NK-92 (cell line): ENCODE results near the gene FOXI1.
"Not testable (repeated sequence)": the region's sequence is repeated elsewhere in the genome, so short reads cannot be mapped to it uniquely, and the experiment has no call there.

Experiments
- DNase-seq: peaks from one replicate; lab custom pipeline; 2025; ENCODE audit not compliant: unreplicated experiment; lab: John Stamatoyannopoulos, UW

Gene FOXI1

DNA sequence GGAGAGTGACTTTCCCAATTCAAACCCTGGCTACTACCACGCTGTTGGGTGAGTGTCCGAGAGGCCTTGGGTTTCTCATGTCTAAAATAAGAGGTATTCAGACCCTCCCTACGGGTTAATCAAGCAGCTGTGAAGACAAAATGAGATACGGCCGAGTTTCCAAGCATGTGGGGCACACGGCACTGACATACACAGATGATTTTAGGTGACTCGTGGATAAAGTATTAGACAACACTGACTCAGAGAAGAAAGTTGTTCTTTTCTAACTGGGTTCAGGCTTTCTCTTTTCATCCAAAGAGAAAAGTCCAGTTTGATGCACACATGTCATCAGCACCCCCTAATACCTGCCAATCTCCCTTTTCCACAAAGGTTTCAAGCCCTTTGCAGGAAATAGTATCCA is 15.6 kb downstream of the FOXI1 start:
- DNase-seq, result no peak

GRCh38 chr5:170126061-170126460 is 20.4 kb downstream of the FOXI1 start:
- DNase-seq, result no peak

DNA sequence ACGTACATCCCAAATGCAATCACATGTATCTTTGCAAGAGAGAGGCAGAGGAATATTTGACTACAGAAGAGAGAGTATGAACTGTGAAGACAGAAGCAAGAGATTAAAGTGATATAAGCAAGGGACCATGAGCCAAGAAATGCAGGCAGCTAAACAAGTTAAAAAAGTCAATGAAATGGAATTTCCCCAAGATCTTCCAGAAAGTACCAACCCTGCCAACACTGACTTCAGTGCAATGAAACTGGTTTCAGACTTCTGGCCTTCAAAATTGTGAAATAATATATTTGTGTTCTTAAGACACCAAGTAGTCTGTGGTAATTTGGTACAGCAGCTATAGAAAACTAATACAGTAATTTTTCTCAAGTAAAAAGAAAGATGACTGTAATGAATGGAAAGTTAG is 20.9 kb downstream of the FOXI1 start:
- DNase-seq, result no peak

DNA sequence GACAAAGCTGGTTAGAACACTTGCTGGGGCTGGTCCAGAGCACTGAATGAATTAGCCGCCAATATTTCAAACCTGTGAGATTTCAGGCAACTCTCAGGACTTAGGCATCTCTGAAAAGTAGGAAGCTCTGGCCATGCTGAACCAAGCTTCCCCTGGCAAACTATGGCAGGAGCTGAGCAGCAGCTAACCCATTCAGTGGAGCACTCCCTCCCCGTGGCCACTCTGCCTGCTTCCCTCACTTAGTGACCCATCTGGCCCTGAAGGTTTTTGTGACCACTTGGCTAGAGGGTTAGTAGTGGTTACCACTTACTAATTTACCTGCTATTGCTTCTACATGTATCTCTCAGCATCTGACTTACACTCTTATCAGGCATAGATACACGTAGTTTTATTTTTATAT is 25.5 kb downstream of the FOXI1 start:
- no peak for DNase-seq

GRCh38 chr5:170132269-170132975 is 26.7 kb downstream of the FOXI1 start:
- DNase-seq, result no peak

GRCh38 chr5:170132976-170133448 is 27.3 kb downstream of the FOXI1 start:
- no peak for DNase-seq

DNA sequence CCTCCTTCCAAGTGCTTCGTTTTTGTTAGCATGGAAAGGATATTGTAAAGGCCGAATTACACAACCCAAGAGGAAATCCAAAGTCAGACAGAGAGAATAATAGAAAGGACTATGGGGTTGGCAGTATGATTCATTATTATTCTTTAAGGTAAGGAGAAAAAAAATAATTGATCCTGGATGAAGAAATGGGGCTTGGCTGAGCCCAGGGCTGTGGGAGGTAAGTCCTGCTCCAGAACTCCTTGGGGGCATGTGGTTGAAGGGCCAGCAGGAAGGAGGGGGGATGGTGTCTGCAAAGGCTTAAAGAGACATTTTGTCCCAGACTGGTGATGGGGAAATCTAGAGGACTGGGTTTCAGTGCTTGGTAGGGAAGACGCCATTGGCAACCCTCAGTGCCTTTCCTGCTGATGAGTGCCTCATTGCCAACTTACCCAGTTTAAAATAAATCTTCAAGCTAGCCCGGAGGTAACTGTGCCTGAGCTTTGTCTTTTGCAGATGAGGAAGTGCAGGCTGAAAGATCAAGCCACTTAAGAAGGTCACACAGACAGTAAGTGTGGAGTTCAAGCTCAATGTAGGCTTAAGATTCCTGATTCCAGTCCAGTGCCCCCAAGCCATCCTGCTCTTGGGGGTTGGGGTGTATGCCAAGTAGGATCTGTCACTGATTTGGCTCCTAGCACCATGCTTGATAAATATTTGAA is 30.2 kb downstream of the FOXI1 start:
- no peak for DNase-seq

- no peak for DNase-seq
Observed at GRCh38 chr5:170136506-170136905, 30.8 kb downstream of the FOXI1 start.

DNA sequence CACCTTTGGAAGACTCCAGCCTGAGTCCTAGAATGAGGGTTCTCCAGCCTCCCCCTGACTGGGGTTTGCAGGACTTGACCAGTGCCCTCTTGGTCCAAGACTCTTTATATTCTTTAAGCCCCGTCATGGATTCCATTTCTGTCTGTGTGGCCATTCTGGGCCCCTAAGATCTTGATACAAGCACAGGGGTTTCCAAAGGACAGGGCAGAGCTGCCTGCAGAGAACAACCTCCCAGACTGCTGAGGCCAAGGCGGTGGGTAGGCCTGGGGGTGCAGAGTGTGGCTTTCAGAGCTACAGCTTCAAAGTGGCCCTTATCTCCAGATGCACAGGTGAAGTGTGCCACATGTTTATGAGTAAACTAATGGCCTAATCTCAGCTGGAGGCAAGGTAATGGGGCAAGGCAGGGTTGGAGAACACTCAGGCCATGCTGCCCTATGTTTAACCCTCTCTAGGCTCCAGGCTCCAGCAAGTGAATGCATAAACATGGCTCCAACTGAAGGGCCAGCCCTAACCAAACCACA is 32.1 kb downstream of the FOXI1 start:
- no peak for DNase-seq

DNA sequence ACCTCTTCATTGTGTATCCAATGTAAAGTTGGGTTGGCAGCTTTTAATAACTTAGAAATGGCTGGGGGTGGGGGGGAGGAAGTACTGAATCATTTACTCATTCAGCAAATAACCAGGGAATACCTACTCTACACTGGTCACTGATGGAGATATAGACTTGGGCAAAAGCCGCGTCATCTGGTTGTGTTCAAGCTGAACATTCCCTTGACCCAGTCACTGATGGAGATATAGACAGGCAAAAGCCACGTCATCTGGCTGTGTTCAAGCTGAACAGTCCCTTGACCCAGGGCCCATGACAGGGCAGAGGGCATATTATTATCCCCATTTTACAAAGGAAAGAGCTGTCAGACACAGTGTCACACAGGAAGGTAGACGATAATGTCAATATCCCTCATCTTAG is 32.6 kb downstream of the FOXI1 start:
- no peak for DNase-seq

DNA sequence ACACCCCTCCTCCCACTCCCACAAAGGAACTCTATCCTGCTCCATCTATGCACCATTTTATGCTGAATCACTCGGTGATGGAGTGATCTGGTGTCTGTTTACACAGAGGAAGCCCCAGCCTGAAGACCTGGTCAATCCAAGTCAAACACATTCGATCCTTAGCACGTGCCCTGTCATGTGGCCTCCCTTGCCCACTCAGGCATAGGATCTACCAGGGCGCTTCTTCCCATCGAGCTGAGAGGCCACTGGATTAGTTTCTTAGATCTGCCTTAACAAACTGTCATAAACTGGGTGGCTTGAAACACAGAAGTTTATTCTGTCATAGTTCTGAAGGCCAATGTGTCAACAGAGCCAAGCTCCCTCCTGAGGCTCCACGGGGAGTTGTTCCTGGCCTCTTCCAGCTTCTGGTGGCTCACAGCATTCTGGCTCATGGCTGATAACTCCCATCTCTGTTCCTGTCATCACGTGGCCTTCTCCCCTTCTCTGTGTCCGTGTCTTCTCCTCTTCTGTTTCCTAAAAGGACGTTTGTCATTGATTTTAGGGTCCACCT is 34.2 kb downstream of the FOXI1 start:
- no peak for DNase-seq

GRCh38 chr5:170141196-170141595 is 35.5 kb downstream of the FOXI1 start:
- DNase-seq, result not testable (repeated sequence)

GRCh38 chr5:170141636-170142035 is 35.9 kb downstream of the FOXI1 start:
- no peak for DNase-seq

GRCh38 chr5:170142196-170142595 is 36.5 kb downstream of the FOXI1 start:
- DNase-seq, result no peak

- no peak for DNase-seq
Observed at GRCh38 chr5:170143091-170143490, 37.4 kb downstream of the FOXI1 start.

DNA sequence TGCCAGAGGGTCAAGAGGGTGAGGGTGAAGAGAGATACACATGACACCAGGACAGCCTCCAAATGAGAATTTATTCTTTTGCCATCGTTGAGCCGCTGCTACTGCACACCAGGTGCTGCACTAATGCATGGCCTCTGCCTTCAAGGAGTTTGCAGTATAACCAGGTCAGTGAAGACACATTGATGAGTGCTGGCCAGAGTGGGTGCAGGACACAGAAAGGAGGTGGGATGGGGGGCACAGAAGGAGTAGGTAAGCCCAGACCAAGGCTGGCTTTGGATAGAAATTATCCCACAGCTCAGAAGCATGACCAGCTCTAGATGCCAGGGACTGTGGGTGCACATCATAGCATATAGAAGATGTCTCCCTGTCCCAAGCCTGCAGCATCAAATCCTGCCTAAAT is 38.0 kb downstream of the FOXI1 start:
- no peak for DNase-seq

- no peak for DNase-seq
Observed at GRCh38 chr5:170144286-170145023, 38.8 kb downstream of the FOXI1 start.

DNA sequence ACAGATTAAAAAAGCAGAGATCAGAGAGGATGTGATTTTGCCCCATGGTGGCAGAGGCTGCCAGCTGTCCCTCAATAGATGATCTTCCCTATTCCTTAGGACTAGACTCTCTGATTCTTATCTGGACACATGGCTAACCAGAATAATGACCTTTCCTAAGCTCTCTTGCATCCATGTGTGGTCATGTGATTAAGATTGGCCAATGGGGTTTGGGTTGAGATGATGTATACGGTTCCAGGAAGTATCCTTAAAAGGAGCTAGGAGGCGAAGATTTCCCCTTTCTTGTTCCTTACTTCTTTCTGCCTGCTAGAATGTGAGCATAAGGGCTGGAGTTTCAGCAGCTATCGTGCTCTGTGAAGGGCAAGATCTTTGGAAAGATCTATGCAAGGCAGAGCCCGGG is 39.8 kb downstream of the FOXI1 start:
- no peak for DNase-seq

DNA sequence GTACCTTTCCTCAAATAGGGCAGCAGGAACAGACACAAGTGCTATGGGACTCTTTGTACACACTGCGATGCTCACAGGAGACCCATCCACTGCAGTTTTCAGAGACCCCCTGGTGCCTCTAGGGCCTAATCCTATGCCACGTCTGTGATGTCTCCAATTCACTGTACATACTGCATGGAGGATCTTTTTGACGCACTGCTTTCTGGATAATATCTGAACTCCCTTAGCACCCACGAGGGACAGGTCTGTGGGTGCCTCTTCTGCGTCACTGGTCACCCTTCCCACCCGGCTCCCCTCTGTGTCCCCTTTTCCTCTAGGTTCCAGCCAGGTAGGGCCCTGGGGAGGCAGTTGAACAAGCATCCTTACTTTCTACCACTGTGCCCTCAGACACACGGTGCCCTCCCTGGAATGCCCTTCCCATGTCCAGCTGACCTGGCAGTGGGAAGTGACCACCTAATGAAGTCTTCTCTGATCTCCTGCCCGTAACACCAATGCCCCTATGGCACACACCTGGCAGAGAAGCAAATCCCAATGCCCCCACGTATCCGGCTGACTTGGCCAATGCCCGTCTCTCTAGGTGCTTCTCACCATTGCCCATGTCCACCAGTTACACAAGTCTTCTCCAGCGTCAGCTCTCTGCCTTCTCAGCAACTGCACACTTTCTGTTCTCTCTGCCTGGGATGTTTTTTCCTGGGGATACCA is 41.5 kb downstream of the FOXI1 start:
- no peak for DNase-seq

GRCh38 chr5:170147753-170148264 is 42.1 kb downstream of the FOXI1 start:
- DNase-seq, result no peak
